Loucy (cell line): ENCODE data around the gene PLEKHH1.

Experiments used
- H2AFZ ChIP-seq: fragments of 200-600 bp; sonication (generic); 2 replicates; pipeline ENCODE4 v1.6.0; 2016; ENCODE audit warnings: antibody characterized with exemption, mild to moderate bottlenecking, low read length, moderate library complexity
- H3F3A ChIP-seq: fragments of 200-600 bp; 2 replicates; pipeline ENCODE4 v1.6.0; 2016; ENCODE audit warnings: antibody characterized with exemption, low read depth, mild to moderate bottlenecking
- H3K27me3 ChIP-seq: fragments of 200-600 bp; sonication (generic); 2 replicates; pipeline ENCODE4 v1.6.1; 2014; ENCODE audit warnings: low read length, mild to moderate bottlenecking; ENCODE audit not compliant: insufficient read depth, poor library complexity, severe bottlenecking
- H3K36me3 ChIP-seq: fragments of 200-600 bp; sonication (generic); 2 replicates; pipeline ENCODE4 v1.6.1; 2016; ENCODE audit warnings: low read length; ENCODE audit not compliant: insufficient read depth
- H3K4me1 ChIP-seq: fragments of 200-600 bp; sonication (generic); 2 replicates; pipeline ENCODE4 v1.5.1; 2014; ENCODE audit warnings: low read length, mild to moderate bottlenecking; ENCODE audit not compliant: insufficient read depth, poor library complexity, severe bottlenecking
- H3K4me2 ChIP-seq: fragments of 200-600 bp; sonication (generic); 2 replicates; pipeline ENCODE4 v1.6.0; 2014; ENCODE audit warnings: antibody characterized with exemption, low read length, low read depth, mild to moderate bottlenecking; ENCODE audit not compliant: poor library complexity, severe bottlenecking
- H3K4me3 ChIP-seq: fragments of 200-600 bp; sonication (generic); 2 replicates; pipeline ENCODE4 v1.5.1; 2014; ENCODE audit warnings: low read length, mild to moderate bottlenecking, mixed read lengths; ENCODE audit not compliant: poor library complexity, severe bottlenecking
- H3K79me2 ChIP-seq: fragments of 200-600 bp; sonication (generic); 2 replicates; pipeline ENCODE4 v1.6.1; 2014; ENCODE audit warnings: low read length; ENCODE audit not compliant: insufficient read depth
- H3K9ac ChIP-seq: fragments of 200-600 bp; sonication (generic); 2 replicates; pipeline ENCODE4 v1.6.0; 2014; ENCODE audit warnings: mild to moderate bottlenecking, low read depth, low read length, moderate library complexity; ENCODE audit not compliant: poor library complexity, severe bottlenecking
- H3K9me2 ChIP-seq: fragments of 200-600 bp; sonication (generic); replicated peaks from 2 replicates; pipeline ENCODE4 v1.6.1; 2016; ENCODE audit warnings: low read depth, low read length, mixed read lengths
- H3K9me3 ChIP-seq: fragments of 200-600 bp; sonication (generic); 2 replicates; pipeline ENCODE4 v1.6.1; 2014; ENCODE audit warnings: mild to moderate bottlenecking, antibody characterized with exemption, low read length, low read depth; ENCODE audit not compliant: insufficient read depth
- H4K20me1 ChIP-seq: fragments of 200-600 bp; sonication (generic); 2 replicates; pipeline ENCODE4 v1.6.0; 2014; ENCODE audit warnings: antibody characterized with exemption, low read length, mild to moderate bottlenecking; ENCODE audit not compliant: insufficient read depth, poor library complexity, severe bottlenecking
- CTCF ChIP-seq: fragments of 200-600 bp; sonication (generic); conservative IDR thresholded peaks from 2 replicates; pipeline ENCODE4 v1.5.1; 2014; ENCODE audit warnings: mild to moderate bottlenecking, antibody characterized with exemption, low read length
- EZH2phosphoT487 ChIP-seq: fragments of 200-600 bp; IDR thresholded peaks from 2 replicates; pipeline ENCODE4 v1.6.1; 2018; ENCODE audit warnings: antibody characterized with exemption, mild to moderate bottlenecking, moderate library complexity, borderline replicate concordance

The PLEKHH1 gene

GRCh38 chr14:67577181-67577808, 44.2 kb downstream of the PLEKHH1 start:
- H3K36me3 ChIP-seq: no peaks in the 10 kb centered on the region
- no peaks in the 10 kb centered on the region for H3K79me2 ChIP-seq
- H3K4me2 ChIP-seq: no peak overlapping the region
- H3K9me2 ChIP-seq: no peaks in the 10 kb centered on the region
- TF ChIP-seq CTCF (no peak), EZH2phosphoT487 (no peak)
- H4K20me1 ChIP-seq: no peaks in the 10 kb centered on the region
- no peaks in the 10 kb centered on the region for H3K4me1 ChIP-seq
- no peak overlapping the region for H3K4me3 ChIP-seq
- no peaks in the 10 kb centered on the region for H3K9me3 ChIP-seq
- H3K27me3 ChIP-seq: no peaks in the 10 kb centered on the region
- H3F3A ChIP-seq: no peaks in the 10 kb centered on the region
- no peak overlapping the region for H3K9ac ChIP-seq
- no peak overlapping the region for H2AFZ ChIP-seq

- H4K20me1 ChIP-seq: no peaks in the 10 kb centered on the region
- no peak overlapping the region for H3K4me2 ChIP-seq
- no peaks in the 10 kb centered on the region for H3K27me3 ChIP-seq
- no peaks in the 10 kb centered on the region for H3K79me2 ChIP-seq
- H3F3A ChIP-seq: no peaks in the 10 kb centered on the region
- TF ChIP-seq EZH2phosphoT487 (no peak), CTCF (no peak)
- no peak overlapping the region for H3K4me3 ChIP-seq
- no peaks in the 10 kb centered on the region for H3K4me1 ChIP-seq
- H3K9me3 ChIP-seq: no peaks in the 10 kb centered on the region
- no peak overlapping the region for H3K9ac ChIP-seq
- H3K36me3 ChIP-seq: no peaks in the 10 kb centered on the region
- H3K9me2 ChIP-seq: no peaks in the 10 kb centered on the region
- no peak overlapping the region for H2AFZ ChIP-seq
Measured at GRCh38 chr14:67577909-67578749, 45.0 kb downstream of the PLEKHH1 start.

- H3K27me3 ChIP-seq: no peaks in the 10 kb centered on the region
- H3K4me2 ChIP-seq: no peak overlapping the region
- H3K9me2 ChIP-seq: no peaks in the 10 kb centered on the region
- H3K9ac ChIP-seq: no peak overlapping the region
- H3K4me1 ChIP-seq: no peaks in the 10 kb centered on the region
- H3K79me2 ChIP-seq: no peaks in the 10 kb centered on the region
- H3K9me3 ChIP-seq: no peaks in the 10 kb centered on the region
- no peak overlapping the region for H3K4me3 ChIP-seq
- H3F3A ChIP-seq: no peaks in the 10 kb centered on the region
- no peak for TF ChIP-seq EZH2phosphoT487
- no peak for TF ChIP-seq CTCF
- H3K36me3 ChIP-seq: no peaks in the 10 kb centered on the region
- H4K20me1 ChIP-seq: no peaks in the 10 kb centered on the region
- no peak overlapping the region for H2AFZ ChIP-seq
Measured at GRCh38 chr14:67579040-67579439, 46.0 kb downstream of the PLEKHH1 start.
